Mucosa of descending colon (tissue), 3 donors: Measurements from ENCODE around the gene CBX4. TPM values are rescaled to one million over a fixed set of nuclear protein-coding genes. Genes with fewer than 3 reads are reported as not detected.
A peak's percentile ranks its signal among the peaks of the same experiment; 100 is the strongest.

Source experiments
- ATAC-seq: fragments of 200-7000 bp; cut with Tn5 transposase; one replicate; pipeline ENCODE4 v1.9.1; 2020; ENCODE audit warnings: mild to moderate bottlenecking, moderate library complexity
- DNase-seq, 3 donors: peaks; one replicate each; pipeline ENCODE4 v3.0.0-alpha.2; 2020
- H3K36me3 ChIP-seq: fragments of 200-600 bp; one replicate; pipeline ENCODE4 v1.8.0; 2021; ENCODE audit warnings: low read depth, mild to moderate bottlenecking
- H3K4me1 ChIP-seq: fragments of 200-600 bp; one replicate; pipeline ENCODE4 v1.8.0; 2021; ENCODE audit warnings: low read depth, mild to moderate bottlenecking
- H3K4me3 ChIP-seq: fragments of 200-600 bp; one replicate; pipeline ENCODE4 v1.8.0; 2021; ENCODE audit warnings: mild to moderate bottlenecking
- H3K9me3 ChIP-seq: fragments of 200-600 bp; one replicate; pipeline ENCODE4 v1.8.0; 2021; ENCODE audit warnings: mild to moderate bottlenecking
- CTCF ChIP-seq: fragments of 200-600 bp; IDR thresholded peaks from one replicate; pipeline ENCODE4 v1.8.0; 2022; ENCODE audit warnings: antibody characterized with exemption, mild to moderate bottlenecking
- intact Hi-C, 2 donors: fragments of 100-400 bp; cut with DNase I in 1 of 2; cut with micrococcal nuclease in 1 of 2; formaldehyde crosslinking; loops; one replicate each; pipeline versions ENCODE4 v1.11.0 to v1.11.1; 2022; cut with DNase I, micrococcal nuclease
- total RNA-seq, 3 donors: library from RNA; stranded (reverse); fragmentation: NEBNext Ultra II Directional in 2 of 3; extraction: Animal tissue kit (Norgen Biotek cat#: 25700) in 2 of 3; gene quantifications; one replicate each; pipeline versions ENCODE4 v1.2.1 to v1.2.4, GENCODE V29; 2021 to 2023
- donor health status: DM: no; HTN: no; CAD: no; lungs with moderate emphysema.
- donor health status: DM: no; HTN: no; CAD: no.
- donor health status: DM: no; HTN: yes; CAD: no.

The CBX4 gene
- total RNA-seq, 3 donors from 2014 or later, result 10.2 to 14.2 (median 13.2) TPM

- H3K9me3 ChIP-seq, result no peaks in the 10 kb centered on the region
- no peak for TF ChIP-seq CTCF
- intact Hi-C loops, result no loop called here
- DNase-seq, result no peak
- ATAC-seq, result no peak
- H3K4me3 ChIP-seq, result no peak overlapping the region
- peaks cover 41% of the 10 kb centered on the region for H3K4me1 ChIP-seq
- peaks cover 3% of the 10 kb centered on the region for H3K36me3 ChIP-seq
Observed at GRCh38 chr17:79795795-79796443, 43.3 kb downstream of the CBX4 start.

GRCh38 chr17:79794659-79795511 lies 44.4 kb downstream of the CBX4 start:
- ATAC-seq, result no peak
- Histone ChIP-seq H3K4me3 (no peak overlapping the region), H3K36me3 (peaks cover 3% of the 10 kb centered on the region), H3K9me3 (no peaks in the 10 kb centered on the region), H3K4me1 (peaks cover 36% of the 10 kb centered on the region)
- TF ChIP-seq CTCF, result no peak
- intact Hi-C loops, result loop anchor here in 1 of 2 donors (5.0 kb wide), 1 partner anchor 197 kb away; no protein-coding TSS in a partner anchor
- DNase-seq, result peak in 1 of 3 donors; percentile 58

- Histone ChIP-seq H3K9me3 (no peaks in the 10 kb centered on the region), H3K4me3 (no peak overlapping the region), H3K4me1 (peaks cover 31% of the 10 kb centered on the region), H3K36me3 (peaks cover 3% of the 10 kb centered on the region)
- ATAC-seq, result no peak
- intact Hi-C loops, result loop anchor here in 1 of 2 donors (5.0 kb wide), 1 partner anchor 198 kb away; no protein-coding TSS in a partner anchor
- no peak for TF ChIP-seq CTCF
- DNase-seq, result no peak
Observed at GRCh38 chr17:79793924-79794304, 45.3 kb downstream of the CBX4 start.

GRCh38 chr17:79792984-79793923 lies 46.0 kb downstream of the CBX4 start:
- TF ChIP-seq CTCF, result no peak
- intact Hi-C loops, result loop anchor here in 1 of 2 donors (5.0 kb wide), 1 partner anchor 199 kb away; no protein-coding TSS in a partner anchor
- Histone ChIP-seq H3K36me3 (peaks cover 3% of the 10 kb centered on the region), H3K4me1 (peaks cover 24% of the 10 kb centered on the region), H3K9me3 (no peaks in the 10 kb centered on the region), H3K4me3 (no peak overlapping the region)
- ATAC-seq, result no peak
- DNase-seq, result peak in 1 of 3 donors; percentile 47

- no peak for ATAC-seq
- Histone ChIP-seq H3K9me3 (no peaks in the 10 kb centered on the region), H3K4me3 (no peak overlapping the region), H3K36me3 (peaks cover 3% of the 10 kb centered on the region), H3K4me1 (peaks cover 18% of the 10 kb centered on the region)
- no peak for TF ChIP-seq CTCF
- intact Hi-C loops, result loop anchor here in 1 of 2 donors (5.0 kb wide), 1 partner anchor 200 kb away; no protein-coding TSS in a partner anchor
- DNase-seq, result no peak
Observed at GRCh38 chr17:79792341-79792871, 46.8 kb downstream of the CBX4 start.
